ENCODE measurements around the gene CISD2. TPM values are rescaled to one million over a fixed set of nuclear protein-coding genes. Genes with fewer than 3 reads are reported as not detected.
A peak's percentile ranks its signal among the peaks of the same experiment; 100 is the strongest.
"Not testable (repeated sequence)": the region's sequence is repeated elsewhere in the genome, so short reads cannot be mapped to it uniquely, and the experiment has no call there.

CISD2 gene
- 32.4 TPM for total RNA-seq

GRCh38 chr4:102868781-102869568 lies at the start of gene CISD2:
Gene CISD2, plus strand, starts transcription at chr4:102868992. Its CDS starts 93 bp downstream, at chr4:102869085.
- ATAC-seq (peak; percentile 94), DNase-seq (ENCODE audit: low spot score) (peak; percentile 95)

GRCh38 chr4:102819100-102819499 lies 49.7 kb upstream of the CISD2 start:
- not testable (repeated sequence) for DNase-seq (ENCODE audit: low spot score)
- peak; percentile 67 for ATAC-seq

GRCh38 chr4:102819588-102820365 lies 49.0 kb upstream of the CISD2 start:
- no peak for DNase-seq (ENCODE audit: low spot score)
- peak; percentile 42 for ATAC-seq

GRCh38 chr4:102823464-102823863 lies 45.3 kb upstream of the CISD2 start:
- ATAC-seq (no peak), DNase-seq (ENCODE audit: low spot score) (no peak)

GRCh38 chr4:102823897-102824296 lies 44.9 kb upstream of the CISD2 start:
- no peak for DNase-seq (ENCODE audit: low spot score)
- ATAC-seq, result no peak

GRCh38 chr4:102824398-102824797 lies 44.4 kb upstream of the CISD2 start:
- DNase-seq (ENCODE audit: low spot score), result no peak
- ATAC-seq, result no peak

- DNase-seq (ENCODE audit: low spot score) (peak; percentile 49), ATAC-seq (no peak)
Observed at GRCh38 chr4:102825261-102826091, 43.3 kb upstream of the CISD2 start.

GRCh38 chr4:102826105-102826889 lies 42.5 kb upstream of the CISD2 start:
- ATAC-seq (no peak), DNase-seq (ENCODE audit: low spot score) (no peak)

- DNase-seq (ENCODE audit: low spot score) (peak; percentile 92), ATAC-seq (peak; percentile 74)
Observed at GRCh38 chr4:102826890-102827673, 41.7 kb upstream of the CISD2 start, which contains the start of gene UBE2D3. Gene UBE2D3, minus strand, starts transcription at chr4:102827551. Its CDS starts 1,043 bp downstream, at chr4:102826508.

GRCh38 chr4:102827674-102828496 lies 40.9 kb upstream of the CISD2 start:
- ATAC-seq (peak; percentile 77), DNase-seq (ENCODE audit: low spot score) (peak; percentile 99)

- ATAC-seq, result no peak
- no peak for DNase-seq (ENCODE audit: low spot score)
Observed at GRCh38 chr4:102828497-102828808, 40.3 kb upstream of the CISD2 start.

GRCh38 chr4:102829803-102830202 lies 39.0 kb upstream of the CISD2 start:
- no peak for ATAC-seq
- no peak for DNase-seq (ENCODE audit: low spot score)

GRCh38 chr4:102832105-102832504 lies 36.7 kb upstream of the CISD2 start:
- DNase-seq (ENCODE audit: low spot score) (no peak), ATAC-seq (no peak)

GRCh38 chr4:102832667-102833066 lies 36.1 kb upstream of the CISD2 start:
- ATAC-seq, result no peak
- no peak for DNase-seq (ENCODE audit: low spot score)

- DNase-seq (ENCODE audit: low spot score), result no peak
Observed at GRCh38 chr4:102836596-102836995, 32.2 kb upstream of the CISD2 start.

GRCh38 chr4:102842367-102842766 lies 26.4 kb upstream of the CISD2 start:
- DNase-seq (ENCODE audit: low spot score) (no peak), ATAC-seq (no peak)

More at GRCh38 chr4:102836596-102836995, 32.2 kb upstream of the CISD2 start:
- ATAC-seq, result no peak

- ATAC-seq (no peak), DNase-seq (ENCODE audit: low spot score) (no peak)
Observed at GRCh38 chr4:102843273-102843672, 25.5 kb upstream of the CISD2 start.

GRCh38 chr4:102843938-102844337 lies 24.9 kb upstream of the CISD2 start:
- ATAC-seq (no peak), DNase-seq (ENCODE audit: low spot score) (no peak)

GRCh38 chr4:102847687-102848086 lies 21.1 kb upstream of the CISD2 start:
- no peak for ATAC-seq

More at GRCh38 chr4:102847687-102848086, 21.1 kb upstream of the CISD2 start:
- DNase-seq (ENCODE audit: low spot score), result no peak

All from left lobe of liver (tissue), 2 donors.